Stimulated activated CD4-positive, alpha-beta T cell treated with anti-CD3 and anti-CD28 coated beads, Interleukin-15, amount 100 ng/mL, for 24 hours (primary cell): ENCODE measurements around the gene WBP1.
"Not testable (repeated sequence)": the region's sequence is repeated elsewhere in the genome, so short reads cannot be mapped to it uniquely, and the experiment has no call there.

ENCODE experiments used
- DNase-seq: peaks from one replicate; pipeline ENCODE4 v3.0.0-alpha.2; 2020

The WBP1 gene

DNA sequence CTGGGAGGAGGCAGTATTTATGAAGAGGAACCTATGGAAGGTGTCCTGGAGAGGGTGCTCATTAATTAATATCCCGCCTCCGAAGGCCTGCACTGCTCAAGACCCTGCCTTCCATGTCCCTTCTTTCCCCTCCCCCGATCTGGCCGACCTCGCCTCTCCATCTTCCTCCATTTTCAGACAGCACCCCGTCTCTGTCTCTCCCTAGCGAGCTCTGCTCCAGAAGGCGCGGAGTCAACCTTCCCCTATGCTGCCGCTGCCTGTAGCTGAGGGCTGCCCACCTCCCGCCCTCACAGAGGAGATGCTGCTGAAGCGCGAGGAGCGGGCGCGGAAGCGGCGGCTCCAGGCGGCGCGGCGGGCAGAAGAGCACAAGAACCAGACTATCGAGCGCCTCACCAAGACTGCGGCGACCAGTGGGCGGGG, 1.1 kb upstream of the WBP1 start:
- DNase-seq: no peak

DNA sequence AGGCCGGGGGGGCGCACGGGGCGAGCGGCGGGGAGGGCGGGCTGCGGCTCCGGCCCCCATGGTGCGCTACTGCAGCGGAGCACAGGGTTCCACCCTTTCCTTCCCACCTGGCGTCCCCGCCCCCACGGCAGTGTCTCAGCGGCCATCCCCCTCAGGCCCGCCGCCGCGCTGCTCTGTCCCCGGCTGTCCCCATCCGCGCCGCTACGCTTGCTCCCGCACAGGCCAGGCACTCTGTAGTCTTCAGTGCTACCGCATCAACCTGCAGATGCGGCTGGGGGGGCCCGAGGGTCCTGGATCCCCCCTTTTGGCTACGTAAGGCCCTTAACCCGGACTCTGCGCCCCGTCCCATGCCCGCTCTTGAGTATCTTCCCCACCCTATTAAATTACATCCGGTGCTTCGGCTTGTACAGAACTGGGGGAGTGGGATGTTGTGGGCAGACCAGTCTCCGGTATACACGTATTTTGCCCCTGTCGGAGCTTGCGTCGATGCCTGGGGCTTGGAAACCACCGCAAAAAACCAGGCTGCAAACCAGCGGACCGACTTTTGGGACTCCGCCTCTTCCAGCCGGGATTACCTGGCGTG, 598 bp upstream of the WBP1 start:
- peak; percentile 89 for DNase-seq

DNA sequence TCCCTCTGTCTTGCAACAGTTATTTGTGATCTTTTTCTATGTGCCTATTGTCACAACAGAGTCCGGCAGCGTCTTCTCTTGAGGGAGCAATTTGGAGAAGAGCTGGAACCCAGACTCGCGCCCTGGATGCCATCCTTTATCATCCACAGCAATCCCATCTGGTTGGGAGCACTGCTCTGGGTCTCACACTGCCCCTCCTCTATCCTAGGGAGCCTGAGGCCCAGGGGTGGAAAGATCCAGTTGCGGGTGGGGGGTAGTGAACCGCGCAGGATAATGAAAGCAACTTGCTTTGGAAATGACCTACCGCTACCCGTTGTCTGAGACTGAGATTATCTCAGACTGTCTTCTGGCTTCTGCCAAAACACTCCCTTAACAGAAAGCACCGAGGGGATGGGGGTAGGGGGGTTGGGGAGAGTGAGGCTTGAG, 713 bp downstream of the WBP1 start:
- DNase-seq: peak; percentile 27

DNA sequence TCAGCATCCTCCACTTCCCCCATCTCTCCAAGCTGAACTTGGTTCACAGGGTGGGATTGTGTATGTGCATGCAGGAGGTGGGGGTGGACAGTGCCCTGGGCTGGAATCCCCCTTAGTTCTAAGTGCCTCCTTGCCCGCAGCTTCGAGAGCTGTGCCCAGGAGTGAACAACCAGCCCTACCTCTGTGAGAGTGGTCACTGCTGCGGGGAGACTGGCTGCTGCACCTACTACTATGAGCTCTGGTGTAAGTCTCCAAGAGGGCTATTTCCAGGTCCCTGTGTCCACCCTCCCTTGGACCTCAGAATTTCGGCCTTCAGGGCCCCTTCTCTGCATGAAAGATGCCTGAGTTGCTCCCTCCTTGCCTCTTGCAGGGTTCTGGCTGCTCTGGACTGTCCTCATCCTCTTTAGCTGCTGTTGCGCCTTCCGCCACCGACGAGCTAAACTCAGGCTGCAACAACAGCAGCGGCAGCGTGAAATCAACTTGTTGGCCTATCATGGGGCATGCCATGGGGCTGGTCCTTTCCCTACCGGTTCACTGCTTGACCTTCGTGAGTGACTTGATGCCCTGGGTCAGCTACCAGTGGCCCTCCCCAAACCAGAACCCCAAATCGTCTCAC, 1.4 kb downstream of the WBP1 start:
- peak; percentile 17 for DNase-seq

DNA sequence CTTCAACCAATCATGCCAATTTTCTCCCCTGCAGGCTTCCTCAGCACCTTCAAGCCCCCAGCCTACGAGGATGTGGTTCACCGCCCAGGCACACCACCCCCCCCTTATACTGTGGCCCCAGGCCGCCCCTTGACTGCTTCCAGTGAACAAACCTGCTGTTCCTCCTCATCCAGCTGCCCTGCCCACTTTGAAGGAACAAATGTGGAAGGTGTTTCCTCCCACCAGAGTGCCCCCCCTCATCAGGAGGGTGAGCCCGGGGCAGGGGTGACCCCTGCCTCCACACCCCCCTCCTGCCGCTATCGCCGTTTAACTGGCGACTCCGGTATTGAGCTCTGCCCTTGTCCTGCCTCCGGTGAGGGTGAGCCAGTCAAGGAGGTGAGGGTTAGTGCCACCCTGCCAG, 1.9 kb downstream of the WBP1 start:
- DNase-seq: peak; percentile 18

DNA sequence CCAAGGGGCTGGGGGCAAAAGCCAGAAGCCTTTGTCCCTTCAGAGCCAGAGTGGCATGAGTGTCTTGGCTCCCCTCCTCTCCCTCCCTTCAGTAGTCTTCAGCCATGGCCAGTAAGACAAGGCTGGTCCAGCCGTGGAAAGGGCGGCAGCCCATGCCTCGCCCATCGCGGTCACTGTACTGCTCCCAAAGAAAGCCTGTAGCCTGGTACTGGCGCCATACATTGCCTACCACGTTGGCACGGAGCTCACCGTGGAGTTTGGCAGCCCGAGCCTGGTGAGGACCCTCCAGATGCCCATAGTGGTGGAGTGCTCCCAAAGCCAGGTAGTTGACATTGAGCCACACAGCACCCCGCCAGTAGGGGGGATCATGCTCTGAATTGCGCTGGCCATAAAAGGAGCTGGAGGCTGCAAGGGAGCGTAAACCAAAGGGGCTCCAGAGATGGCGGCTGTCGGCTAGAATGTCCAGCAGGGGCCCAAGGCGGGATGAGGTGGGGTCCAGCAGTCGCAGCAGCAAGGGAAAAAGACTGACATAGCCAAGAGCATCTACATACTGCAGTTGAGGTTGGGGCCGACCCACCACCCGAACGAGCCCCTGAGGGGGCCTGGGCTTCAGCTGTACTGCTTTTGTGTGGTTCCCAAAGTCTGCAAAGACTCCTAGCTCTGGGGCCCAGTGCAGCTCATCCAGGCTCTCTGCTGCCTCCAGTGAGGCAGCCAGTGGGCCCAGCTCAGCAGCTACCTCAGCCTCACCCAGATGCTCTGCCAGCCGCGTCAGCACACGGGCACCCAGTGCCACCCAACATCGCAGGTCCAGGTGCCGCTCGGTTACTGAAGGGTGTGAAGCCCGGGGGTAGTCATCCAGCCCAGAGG, 3.2 kb downstream of the WBP1 start:
- DNase-seq: peak; percentile 27

DNA sequence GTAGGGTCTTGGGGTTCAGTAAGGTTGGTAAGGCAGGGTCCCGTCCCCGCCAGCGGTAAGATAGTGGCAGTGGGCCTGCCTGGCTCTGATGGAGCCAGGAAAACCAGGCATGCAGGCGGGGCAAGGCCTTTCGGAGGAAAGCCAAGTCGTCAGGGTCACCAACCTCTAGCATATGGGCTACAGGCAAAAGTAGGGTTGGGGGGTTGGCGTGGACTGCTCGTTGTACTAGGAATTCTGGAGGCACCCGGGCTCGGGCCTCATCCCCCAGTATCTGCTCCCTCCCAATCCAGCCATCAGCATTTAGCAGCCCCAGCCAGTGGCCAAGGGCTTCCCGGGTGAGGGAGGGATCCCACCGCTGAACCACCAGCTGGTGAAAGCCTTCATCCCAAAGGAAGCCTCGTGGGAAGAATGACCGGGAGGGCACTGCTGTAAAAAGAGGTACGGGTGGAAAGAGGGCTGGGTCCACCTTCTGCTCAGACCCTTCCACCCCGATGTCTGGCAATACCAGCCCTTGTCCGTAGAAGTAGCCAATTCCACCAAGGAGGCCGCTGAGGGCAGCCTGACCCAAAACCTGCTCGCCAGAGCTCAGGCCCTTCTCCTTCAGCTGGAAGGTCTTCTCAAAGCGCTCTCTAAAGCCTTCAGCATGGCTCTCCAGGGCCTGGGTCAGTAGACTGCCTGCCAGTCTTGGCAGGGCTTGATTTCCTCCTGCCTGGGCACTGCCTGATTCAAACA, 4.0 kb downstream of the WBP1 start:
- no peak for DNase-seq

DNA sequence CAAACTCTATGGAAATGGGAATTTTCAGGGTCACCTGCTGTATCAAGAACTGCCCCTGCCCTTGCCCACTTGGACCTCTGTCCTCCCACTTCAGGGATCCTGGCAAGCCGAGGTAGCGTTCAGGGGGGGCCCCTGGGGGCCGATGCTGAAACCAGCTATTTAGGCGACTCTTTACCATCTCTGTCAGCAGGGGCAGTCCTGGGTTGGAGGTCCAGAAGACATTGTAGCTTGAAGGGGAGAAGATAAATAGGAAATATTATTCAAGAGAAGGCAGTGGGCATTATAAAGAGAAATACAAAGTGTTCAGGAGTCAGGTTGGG, 4.5 kb downstream of the WBP1 start:
- DNase-seq: no peak

DNA sequence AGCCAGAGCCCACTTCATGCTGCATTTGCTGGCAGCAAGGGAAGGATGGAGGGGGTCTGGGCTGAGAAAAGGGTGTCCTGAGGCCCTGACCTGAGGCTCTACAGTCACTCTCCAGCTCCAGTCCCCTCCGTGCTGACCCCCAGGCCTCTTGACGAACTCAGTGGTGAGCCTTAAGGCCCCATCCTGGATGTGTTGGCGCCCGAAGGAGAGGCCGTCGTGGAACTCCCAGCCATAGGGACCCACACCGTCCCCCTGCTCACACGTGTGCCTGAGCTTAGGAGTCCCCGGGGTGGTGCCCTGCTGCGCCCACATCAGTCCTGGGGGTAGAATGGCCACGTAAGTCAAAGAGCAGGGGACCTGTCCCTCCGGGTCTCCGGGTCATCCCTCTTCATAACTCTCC, 6.2 kb downstream of the WBP1 start:
- DNase-seq: no peak

DNA sequence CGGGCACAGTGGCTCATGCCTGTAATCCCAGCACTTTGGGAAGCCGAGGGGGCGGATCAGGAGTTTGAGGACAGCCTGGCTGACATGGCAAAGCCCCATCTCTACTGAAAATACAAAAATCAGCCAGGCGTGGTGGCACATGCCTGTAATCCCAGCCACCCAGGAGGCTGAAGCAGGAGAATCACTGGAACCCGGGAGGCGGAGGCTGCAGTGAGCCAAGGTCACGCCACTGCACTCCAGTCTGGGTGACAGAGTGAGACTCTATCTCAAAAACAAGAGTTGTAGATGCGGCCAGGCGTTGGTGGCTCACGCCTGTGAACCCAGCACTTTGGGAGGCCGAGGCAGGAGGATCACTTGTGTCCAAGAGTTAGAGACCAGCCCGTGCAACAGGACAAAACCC, 12.5 kb downstream of the WBP1 start:
- not testable (repeated sequence) for DNase-seq

DNA sequence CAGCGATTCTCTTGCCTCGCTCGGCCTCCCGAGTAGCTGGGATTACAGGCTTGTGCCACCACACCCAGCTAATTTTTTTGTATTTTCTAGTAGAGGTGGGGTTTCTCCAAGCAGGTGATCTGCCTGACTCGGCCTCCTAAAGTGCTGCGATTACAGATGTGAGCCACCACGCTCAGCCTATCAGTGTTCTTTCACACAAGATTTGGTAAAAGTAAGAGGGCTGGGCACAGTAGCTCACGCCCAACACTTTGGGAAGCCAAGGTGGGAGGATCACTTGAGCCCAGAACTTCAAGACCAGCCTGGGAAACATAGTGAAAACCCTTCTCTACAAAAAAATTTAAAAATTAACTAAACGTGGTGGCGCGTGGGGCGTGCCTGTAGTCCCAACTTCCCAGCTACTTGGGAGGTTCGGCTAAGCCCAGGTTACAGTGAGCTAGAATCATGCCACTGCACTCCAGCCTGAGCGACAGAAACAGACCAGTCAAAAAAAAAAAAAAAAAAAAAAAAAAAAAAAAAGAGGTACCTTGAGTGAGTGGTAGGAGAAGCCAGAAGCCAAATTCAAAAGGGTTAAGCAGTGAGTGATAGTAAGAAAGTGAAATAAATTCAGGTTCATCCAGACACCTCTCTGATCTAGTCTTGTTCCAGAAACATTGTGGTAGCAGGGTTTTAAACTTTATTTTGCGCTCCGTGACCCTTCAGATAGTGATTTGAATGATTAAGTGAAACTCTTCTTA, 13.3 kb downstream of the WBP1 start:
- DNase-seq: no peak

DNA sequence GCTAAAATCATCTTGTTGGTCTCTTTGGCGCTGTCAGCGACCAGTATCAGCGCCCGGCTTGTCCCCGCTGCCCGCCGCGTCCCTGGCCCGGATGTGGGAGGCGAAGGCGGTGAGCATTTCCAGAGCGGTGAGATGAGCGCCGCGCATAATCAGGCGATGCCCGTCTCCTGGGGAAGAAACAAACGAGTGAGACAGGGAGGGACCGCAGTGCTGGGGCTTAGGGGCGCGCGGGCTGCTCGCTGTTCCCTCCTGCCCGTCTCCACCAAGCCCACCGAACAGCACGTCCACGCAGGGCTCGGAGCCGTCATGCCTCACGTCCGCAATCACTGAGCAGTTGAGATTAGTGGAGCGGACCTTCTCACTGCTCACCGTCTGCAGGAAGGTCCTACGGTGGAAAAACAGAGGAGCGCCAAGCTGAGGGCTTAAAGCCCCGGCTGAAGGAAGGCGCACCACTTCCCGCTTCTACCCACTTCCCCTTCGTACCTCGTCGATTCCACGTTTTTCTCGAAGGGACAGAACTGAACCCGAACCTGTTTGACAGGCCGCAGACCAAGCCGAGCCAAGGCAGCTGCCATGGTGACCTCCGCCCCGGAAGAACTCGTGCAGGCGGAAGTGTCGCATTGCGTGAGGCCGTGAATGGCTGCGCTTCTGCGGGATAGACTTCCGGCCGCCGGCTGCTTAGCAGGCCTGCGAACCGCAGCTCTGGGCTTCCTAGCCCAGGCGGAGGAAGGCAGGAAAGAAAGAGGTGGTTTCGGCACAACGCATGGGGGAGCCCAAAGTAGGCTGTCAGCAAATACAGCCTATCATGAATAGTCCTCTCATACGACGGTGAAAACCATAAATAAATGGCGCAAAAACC, 14.1 kb downstream of the WBP1 start, which contains the start of gene MRPL53:
Gene MRPL53, minus strand, starts transcription at position 595 of the 859 bp plus-strand sequence. Its CDS starts 20 bp downstream, at position 575.
- DNase-seq: peak; percentile 97

DNA sequence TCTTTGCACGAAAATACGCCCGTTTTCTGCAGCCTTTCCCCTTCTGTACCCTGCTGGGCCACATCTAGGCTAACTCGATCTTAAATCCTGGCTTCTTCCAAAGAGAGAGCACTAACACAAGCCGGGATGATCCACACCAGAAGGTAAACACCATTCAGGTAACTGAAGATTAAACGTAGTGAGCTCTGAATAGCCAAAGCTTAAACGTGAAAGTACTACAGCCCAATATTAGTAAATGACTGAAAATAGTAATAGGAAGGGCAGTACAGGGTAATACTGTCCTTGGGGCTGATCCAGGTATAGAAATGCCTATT, 14.7 kb downstream of the WBP1 start:
- DNase-seq: no peak

DNA sequence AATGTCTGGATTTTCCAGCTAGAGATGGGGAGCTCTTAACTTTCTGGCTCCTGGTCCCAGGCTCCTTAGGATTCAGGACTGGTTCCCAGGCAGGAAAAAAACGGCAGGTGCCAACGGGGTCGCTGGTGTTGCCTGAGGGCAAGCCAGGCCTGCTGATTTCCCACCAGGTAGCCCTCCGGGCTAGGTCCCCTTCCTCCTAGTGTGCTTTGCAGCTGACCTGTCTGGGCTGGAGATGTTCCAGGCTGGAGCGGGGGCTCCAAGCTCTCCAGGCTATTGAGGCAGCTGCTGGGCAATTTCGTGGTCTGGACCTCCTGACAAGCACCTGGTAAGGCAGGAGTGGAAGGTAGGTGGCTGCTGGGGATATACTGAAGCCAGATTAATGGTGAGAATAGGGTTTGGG, 16.2 kb downstream of the WBP1 start:
- DNase-seq: no peak

DNA sequence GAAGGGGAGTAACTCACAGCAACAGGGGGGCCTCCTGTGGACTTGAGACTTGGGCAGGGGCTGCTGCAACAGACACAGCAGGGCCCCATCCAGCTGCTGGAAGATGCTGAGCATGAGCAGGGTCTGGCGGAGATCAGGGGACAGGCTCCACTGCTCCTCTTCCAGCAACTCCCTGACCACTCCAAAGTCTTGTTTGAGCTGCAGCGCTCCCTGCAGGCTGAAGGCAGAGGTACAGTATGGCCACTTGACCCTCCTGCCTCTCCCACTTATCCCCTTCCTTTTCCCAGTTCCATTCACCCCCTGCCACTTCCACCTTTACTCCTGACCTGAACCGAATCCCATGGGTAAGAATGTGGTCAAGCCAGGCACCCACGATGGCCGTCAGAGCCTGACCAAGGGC, 16.7 kb downstream of the WBP1 start:
- no peak for DNase-seq

DNA sequence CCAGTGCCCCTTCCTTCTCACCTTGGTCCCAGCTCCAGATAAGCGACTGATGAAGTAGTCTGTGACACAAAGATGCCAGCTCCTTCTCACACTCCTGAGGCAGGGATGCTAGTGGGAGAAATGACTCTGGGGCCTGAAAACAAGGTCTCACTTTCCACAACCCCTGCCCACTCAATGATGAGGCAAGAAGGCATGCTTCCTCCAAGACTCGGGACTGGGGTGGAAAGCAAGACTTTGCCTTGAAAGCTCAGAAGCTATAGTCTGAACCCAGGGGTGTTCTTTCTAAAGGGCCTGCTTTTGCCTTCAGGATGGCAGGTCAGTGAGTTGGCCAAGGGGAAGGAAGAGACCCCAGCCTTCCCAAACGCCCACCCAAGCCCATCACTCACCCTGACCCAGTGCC, 23.2 kb downstream of the WBP1 start:
- DNase-seq: no peak

DNA sequence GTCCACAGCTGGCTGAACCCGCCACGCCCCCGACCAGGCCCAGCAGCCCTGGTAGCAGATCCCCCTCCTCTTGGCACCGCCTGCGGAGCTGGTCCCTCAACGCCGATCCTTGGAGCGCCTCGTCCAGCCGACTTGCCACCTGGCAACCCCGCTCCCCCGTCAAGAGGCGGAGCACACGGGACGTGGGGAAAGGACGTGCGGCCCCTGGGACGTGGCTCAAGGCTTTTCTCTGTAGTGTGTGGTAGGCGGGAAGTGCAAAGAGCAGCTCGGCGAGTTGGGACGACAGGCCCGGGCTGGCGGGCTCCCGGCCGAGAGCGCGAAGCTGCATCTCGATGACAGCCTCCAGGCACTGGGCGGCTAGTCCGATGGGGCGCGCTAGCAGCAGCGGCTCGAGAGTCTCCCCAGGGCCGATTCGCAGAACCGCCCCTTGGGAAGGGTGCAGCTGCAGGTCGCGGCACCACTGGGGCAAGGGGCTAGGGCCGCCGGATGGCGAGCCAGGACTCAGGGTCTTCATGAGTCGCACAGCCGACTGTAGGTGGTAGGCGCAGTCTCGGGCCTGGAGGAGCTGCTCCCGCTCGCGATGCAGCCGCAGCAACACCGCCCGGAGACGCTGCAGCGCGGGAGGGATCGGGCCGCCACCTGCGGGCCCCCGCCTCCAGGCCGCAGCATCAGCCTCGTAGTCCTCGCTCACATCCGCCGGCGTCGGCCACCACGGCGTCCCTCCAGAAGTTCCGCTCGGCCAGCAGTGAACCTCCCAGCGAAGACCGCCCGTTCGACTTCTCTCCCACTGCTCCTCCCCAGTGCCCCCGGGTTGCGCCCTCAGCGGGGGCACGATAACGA, 23.9 kb downstream of the WBP1 start:
- peak; percentile 69 for DNase-seq

DNA sequence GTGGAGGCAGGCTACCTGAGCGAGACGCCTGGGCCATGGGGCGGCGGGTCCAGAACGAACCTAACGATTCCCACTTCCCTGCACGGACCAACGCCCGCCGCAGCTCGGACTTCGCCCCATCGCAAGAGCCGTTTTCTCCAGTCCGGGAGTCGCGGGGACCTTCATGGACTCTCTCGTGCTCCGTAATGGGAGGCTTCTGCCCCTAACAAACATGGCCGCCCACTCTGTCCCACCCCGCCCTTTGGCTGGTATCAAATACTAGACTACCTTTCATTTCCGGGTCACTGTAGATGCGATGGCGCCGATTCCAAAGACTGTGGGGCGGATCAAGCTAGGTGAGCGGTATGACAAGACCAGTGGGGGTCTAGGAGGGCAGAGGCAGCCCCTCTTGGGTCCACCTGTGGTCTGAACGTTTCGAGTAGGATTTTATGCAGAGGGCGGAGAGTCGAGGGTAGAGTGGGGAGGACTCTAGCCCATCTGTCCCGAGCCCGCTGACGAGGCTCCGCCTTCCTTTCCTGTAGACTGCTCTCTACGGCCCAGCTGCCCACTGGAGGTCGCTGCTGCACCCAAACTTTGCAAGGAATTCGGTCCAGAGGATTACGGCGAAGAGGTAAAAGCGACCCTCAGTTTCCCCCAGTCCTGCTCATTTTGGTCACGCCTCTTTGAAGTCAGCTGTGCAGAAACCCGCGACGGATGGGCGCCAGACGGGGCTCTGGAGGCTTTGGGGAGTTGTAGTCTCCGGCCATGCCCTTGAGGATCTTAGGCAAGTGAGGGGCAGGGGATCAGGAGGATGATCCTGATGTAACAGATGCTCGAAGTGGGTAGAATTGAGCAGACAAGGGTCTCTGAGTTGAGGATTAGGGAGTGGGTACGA, 24.8 kb downstream of the WBP1 start, which contains the start of the genes CCDC142 and TTC31:
Gene CCDC142, minus strand, starts transcription at position 198 of the 874 bp plus-strand sequence. Its CDS starts 161 bp downstream, at position 37.
Gene TTC31, plus strand, starts transcription at position 281 of the 874 bp plus-strand sequence. Its CDS starts 15 bp downstream, at position 296.
- DNase-seq: peak; percentile 96

DNA sequence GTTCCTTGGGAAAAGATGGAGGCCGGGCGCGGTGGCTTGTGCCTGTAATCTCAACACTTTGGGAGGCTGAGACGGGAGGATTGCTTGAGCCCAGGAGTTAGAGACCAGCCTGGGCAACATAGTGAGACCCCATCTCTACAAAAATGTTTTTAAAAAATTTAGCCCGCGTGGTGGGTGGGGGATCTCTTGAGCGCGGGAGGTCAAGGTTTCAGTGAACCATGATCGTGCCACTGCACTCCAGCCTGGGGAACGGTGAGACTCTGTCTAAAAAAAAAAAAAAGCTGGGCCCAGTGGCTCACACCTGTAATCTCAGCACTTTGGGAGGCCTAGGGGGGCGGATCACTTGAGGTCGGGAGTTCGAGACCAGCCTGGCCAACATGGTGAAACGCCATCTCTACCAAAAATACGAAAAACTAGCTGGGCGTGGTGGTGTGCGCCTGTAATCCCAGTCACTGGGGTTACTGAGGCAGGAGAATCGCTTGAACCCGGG, 25.5 kb downstream of the WBP1 start:
- DNase-seq: not testable (repeated sequence)
